HG02884 (cell line): ENCODE data around the gene RASSF7.

Source experiments
- ATAC-seq: cut with Tn5 transposase; IDR thresholded peaks from one replicate; pipeline ENCODE4 v1.9.1; 2021; ENCODE audit warnings: mild to moderate bottlenecking, moderate library complexity; ENCODE audit not compliant: unreplicated experiment

RASSF7 gene

DNA sequence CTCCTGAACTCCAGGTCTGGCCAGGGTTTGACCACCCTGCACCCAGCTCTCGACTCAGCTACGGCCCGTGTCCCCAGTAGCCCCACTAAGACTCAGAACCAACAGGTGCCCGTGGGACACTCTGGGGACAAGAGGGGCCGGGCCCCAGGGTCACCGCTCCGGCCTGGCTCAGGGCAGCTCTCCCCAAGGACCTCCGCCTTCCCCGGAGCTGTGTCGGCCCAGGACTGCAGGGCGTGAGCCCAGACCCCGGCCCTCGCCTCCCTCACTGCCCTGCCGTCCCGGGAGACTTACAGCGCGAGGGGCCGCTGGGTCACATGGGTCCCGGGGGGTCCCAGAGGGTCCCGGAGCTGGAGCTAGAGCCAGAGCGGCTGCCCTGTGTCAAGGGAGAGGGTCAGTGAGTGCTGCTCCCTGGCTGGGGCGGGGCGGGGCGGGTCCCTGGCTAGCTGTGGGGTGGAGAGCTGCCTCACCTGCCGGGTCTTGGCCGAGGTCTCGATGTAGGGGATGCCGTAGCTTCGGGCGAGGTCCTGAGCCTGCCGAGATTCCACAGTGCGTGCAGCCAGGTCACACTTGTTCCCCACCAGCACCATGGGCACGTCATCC lies 27.7 kb upstream of the RASSF7 start:
- no peak for ATAC-seq

DNA sequence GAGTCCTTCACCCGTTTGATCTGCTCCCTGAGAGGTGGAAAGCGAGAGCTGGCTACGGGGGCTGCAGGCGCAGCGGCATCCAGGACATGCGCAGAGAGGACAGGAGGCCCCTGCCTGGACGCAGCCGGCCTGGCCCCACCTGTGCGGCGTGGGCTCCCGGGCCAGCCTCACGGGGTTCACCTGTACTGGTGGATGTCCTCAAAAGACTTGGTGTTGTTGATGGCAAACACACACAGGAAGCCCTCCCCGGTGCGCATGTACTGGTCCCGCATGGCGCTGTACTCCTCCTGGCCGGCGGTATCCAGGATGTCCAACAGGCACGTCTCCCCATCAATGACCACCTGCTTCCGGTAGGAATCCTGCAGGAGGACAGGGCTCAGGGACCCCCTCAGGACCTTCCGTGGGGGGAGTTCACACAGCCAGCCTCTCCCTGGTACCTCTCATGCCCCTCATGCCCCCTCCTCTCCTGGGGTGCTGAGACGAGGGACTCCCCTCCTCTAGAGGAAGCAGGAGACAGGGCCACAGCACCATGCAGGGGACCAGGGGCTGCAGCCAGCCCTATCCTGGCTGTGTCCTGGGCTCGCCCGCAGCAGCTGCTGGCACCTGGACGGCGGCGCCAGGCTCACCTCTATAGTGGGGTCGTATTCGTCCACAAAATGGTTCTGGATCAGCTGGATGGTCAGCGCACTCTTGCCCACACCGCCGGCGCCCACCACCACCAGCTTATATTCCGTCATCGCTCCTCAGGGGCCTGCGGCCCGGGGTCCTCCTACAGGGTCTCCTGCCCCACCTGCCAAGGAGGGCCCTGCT lies 27.0 kb upstream of the RASSF7 start:
- ATAC-seq = no peak

DNA sequence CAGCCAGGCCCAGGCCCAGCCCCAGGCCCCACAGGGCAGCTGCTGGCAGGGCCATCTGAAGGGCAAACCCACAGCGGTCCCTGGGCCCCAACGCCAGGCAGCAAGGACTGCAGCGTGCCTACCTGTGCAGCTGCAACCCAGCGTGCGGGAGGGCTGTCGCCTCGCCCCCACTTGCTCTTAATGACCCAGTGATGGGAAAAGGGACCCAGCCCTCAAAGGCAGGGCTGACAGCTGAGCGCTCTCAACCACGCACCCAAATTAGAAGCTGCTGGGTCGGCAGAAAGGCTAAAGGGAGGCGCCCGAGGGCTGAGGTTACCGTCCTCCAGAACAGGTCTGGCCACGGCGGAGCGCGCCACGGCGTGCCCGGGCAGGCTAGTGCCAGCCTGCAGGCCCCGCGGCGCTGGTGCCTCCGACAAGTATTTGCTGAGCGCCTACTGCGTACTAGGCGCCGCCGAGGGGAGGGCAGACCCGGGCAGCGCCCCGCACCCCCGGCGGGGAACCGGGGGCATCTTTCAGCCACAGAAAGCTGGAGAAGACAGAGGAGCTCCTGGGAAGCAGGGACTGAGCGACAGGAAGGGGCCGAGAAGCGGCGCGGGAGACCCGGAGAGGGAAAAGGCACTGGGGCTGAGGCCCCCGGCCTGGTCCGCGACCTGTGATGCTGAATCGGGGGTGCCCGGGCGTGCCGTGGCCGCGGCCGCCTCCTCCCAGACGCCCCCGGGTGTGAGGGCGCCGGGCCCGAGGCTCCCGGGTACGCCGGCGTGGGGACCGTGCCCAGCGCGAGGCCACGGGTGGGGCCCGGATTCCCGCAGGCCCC lies 26.2 kb upstream of the RASSF7 start:
- ATAC-seq = no peak

- ATAC-seq = no peak
Observed at GRCh38 chr11:535210-535518, 25.6 kb upstream of the RASSF7 start.

GRCh38 chr11:535519-536454 lies 25.0 kb upstream of the RASSF7 start, which contains the start of gene HRAS:
Gene HRAS (minus strand): TSS chr11:535576.
- ATAC-seq = peak; percentile 67

GRCh38 chr11:536841-537621 lies 23.7 kb upstream of the RASSF7 start, which contains the start of gene LRRC56:
Gene LRRC56 (plus strand): TSS chr11:537527. CDS start chr11:540685, 3,158 bp downstream.
- ATAC-seq = peak; percentile 43

DNA sequence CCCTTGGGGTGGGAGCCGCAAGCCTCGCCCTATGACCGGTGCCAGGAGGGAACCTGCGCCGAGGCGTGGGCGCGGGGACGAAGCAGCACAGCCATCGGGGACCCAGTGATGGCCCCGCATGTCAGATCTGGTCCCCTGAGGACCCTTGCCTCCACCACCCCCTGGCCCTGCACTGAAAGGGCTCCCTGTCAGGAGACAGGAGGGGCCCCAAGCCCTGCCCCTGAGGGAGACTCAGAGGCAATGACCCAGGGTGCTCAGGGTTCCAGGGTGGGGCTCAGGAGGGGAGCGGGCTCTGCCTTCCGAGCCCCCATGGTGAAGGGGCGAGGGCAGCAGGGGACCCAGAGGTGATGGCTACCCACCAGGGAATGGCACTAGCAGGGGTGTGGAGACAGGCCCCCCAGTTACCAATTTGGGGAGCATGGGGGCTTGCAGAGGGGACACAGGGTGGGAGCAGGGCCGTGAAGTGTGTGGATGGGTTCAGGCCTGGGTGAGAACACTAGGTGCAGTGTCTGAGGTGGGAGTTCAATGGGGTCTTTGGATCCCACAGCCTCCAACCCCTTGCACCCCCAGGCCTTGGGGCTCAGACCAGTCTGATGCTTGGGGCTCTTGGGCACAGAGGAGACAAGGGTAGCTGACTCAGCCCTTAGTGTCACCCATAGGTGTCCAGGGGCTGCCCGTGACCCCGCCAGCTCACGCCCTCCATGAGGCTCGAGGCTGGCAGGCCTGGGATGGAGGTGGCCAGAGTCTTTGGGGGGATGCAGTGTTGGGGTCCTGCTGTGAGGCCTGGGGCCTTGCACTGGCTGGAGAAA lies 22.9 kb upstream of the RASSF7 start:
- no peak for ATAC-seq

DNA sequence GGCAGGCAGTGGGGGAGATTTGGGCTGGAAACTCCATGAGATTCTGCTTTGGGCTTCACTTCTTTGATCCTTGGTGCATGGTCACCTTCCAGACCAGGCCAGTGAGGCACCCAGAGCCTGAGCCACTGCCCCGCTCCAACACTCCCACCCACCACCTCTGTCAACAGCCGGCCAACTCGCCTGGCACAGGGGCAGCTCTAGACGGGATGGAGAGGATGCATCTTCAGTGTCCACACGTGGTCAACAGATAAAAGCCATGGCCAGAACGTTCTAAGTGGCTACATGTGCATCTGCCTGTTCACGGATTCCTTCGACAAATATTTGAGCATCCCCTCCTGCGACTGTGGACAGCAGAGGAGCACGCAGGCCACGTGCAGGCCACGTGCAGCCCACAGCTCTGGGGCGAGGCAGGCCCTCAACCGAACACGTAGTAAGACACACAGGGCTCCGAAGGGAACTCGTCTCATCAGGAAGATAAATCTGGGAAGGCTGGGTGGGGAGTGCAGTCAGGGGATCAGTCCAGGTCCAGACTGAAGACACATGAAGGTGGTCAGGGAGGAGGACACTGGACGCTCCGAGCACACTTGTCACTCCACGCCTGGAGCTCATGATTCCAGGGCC lies 22.2 kb upstream of the RASSF7 start:
- ATAC-seq = no peak

DNA sequence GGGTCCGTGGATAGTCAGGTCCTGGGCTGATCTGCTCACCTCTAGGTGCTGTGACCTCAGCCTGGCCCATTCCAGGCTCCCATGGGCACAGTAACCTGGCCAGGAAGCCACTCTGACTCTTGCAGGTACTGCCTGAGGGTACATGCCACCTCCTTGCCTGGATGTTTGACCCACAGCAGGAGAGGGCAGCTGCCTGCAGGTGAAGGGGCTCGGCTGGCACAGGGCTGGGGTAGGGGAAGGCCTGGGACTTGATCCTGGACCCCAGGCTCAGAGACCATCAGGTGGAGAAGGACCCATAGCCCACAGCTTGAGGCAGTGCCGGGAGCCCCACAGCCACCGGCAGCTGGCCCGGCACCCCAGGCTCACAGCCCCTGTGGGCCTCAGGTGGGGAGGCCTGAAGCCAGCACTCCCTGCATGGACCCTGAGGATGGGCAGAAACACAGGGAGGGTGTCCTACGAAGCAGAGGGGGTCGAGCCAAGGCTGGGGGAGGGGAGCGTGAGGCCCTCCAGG lies 20.7 kb upstream of the RASSF7 start:
- ATAC-seq = no peak

DNA sequence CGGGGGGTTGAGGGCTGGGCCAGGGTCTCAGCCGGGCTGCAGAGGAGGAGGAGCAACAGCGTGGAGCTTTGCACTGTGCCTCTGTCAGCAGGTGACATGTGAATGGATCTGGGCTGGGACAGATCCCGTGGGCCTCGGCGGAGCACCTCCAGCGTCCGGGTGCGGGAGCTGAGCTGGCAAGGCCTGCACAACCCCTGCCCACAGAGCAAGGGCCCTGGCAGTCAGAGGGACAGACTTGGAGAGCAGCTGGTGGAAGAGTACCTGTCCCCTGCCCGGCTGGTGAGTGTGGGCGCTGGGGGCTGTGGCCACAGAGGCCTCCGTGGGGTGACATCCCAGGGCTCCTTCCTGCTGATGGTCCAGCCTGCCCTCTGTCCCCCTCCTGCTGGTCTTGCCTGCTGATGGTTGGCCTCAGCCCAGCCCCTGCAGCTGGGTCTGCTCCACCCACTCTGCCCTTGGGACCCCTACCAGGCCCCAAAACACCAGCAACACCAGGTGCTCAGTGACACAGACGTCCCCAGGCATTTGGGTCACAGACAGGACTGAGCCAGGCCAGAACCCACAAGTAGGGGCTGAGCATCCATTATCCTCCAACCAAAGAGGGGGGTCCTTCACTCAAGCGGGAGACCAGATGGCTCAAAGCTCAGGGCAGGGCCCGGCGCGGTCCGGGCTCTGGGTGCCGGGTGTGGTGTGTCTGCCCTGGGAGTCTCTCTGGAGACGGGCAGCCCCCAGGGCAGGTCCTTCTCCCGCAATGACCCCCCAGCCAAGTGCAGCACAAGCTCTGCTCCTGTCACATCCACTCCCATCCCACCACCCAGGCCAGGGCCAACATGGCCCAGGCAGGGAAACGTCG lies 20.0 kb upstream of the RASSF7 start:
- no peak for ATAC-seq

- no peak for ATAC-seq
Observed at GRCh38 chr11:541433-541885, 19.3 kb upstream of the RASSF7 start.

- no peak for ATAC-seq
Observed at GRCh38 chr11:544817-545166, 16.0 kb upstream of the RASSF7 start.

- ATAC-seq = no peak
Observed at GRCh38 chr11:545171-545570, 15.6 kb upstream of the RASSF7 start.

DNA sequence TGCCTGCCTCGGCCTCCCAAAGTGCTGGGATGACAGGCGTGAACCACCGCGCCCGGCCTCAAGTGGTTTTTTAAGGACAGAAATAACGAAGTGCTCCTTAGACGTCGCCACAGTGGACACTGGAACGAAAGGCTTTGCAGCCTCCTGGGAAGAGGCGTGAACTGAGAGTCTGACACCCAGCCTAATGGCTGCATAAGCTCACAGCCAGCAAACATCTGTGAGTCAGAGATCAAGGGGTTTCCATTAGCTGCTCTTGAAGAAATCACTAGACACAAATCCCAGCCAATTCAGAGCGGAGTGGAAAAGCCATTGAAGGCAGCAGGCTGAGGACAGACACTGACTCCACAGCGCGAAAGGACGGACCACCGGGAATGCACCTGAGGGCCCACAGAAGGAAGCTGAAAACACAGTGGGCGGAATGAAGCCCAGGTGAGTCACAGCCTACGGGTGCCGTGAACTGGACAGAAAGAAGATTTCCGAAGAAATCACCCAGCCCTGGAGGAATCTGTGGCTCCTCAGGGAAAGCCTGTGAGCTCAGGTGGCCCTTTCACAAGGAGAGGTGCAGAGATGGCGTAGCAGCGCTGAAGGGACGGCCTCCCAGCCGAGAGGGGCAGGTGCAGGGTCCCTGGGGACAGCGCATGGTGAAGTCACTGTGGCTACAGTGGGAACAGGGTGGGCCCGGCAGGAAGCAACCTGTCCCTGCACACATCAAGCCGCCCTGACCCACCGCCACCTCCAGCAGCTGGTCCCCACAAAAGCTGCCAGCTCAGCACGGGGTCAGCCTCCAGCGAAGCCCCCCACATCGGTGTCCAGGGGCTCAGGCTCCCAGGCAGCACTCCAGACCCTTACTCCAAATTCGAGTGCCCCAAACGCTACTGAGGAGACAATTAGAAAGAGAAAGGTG lies 11.8 kb upstream of the RASSF7 start:
- no peak for ATAC-seq

DNA sequence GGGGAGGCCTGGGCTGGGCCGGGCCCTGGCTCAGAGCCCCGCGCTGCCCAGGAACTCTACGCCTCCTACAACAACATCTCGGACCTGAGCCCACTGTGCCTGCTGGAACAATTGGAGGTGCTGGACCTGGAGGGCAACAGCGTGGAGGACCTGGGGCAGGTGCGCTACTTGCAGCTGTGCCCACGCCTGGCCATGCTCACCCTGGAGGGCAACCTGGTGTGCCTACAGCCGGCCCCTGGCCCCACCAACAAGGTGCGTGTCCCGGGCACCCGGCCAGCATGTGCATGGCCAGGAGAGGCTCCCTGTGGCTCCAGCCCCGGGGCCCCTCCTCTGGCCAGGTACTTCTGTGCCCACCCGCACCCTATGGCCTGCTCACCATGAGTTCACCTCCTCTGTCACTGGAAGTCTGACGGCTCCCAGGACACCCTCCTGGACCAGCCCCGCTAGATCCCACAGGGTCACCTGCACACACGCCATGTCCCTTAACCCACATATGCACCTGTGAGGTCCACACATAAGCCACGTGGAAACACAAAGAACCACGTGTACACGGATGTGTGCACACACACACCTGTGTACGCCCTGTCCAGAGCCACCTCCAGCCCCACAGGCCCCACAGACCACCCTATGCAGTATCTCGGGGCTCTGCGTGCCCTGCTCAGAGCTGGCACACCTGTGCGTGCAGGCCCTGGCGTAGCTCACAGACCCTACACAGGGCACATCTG lies 10.6 kb upstream of the RASSF7 start:
- no peak for ATAC-seq

GRCh38 chr11:550746-551085 lies 10.1 kb upstream of the RASSF7 start:
- no peak for ATAC-seq
